A673 (cell line): ENCODE data around the gene NMNAT1. TPM values are rescaled to one million over a fixed set of nuclear protein-coding genes. Genes with fewer than 3 reads are reported as not detected.
"Not testable (repeated sequence)": the region's sequence is repeated elsewhere in the genome, so short reads cannot be mapped to it uniquely, and the experiment has no call there.

Source experiments
- BruUV-seq: library from RNA; stranded (reverse); fragments of 400-500 nt; replicated peaks from 2 replicates; lab custom pipeline; 2021; lab: Mats Ljungman, UMichigan
- CTCF ChIA-PET: fragments of 300-600 bp; sonication (Branson Sonifier 250); formaldehyde crosslinking; loops from one replicate; lab custom pipeline; 2022; ENCODE audit warnings: antibody characterized with exemption; lab: Charles Lee
- POLR2A ChIA-PET: fragments of 300-600 bp; sonication (Branson Sonifier 250); formaldehyde crosslinking; loops from one replicate; lab custom pipeline; 2022; ENCODE audit warnings: antibody characterized with exemption; ENCODE audit not compliant: low non-redundant PET; lab: Charles Lee
- DNase-seq: peaks from one replicate; pipeline ENCODE4 v3.0.0-alpha.2; 2015; ENCODE audit warnings: low spot score
- H3K27ac ChIP-seq: fragments of 200-600 bp; sonication (generic); 2 replicates; pipeline ENCODE4 v1.5.1; 2016; ENCODE audit warnings: mixed run types, low read depth, mild to moderate bottlenecking, mixed read lengths, antibody characterized with exemption, low read length; ENCODE audit not compliant: poor library complexity, severe bottlenecking
- H3K27me3 ChIP-seq: fragments of 200-600 bp; sonication (generic); replicated peaks from 2 replicates; pipeline ENCODE4 v1.6.1; 2017; ENCODE audit warnings: mixed run types, low read depth, mild to moderate bottlenecking, mixed read lengths, antibody characterized with exemption, low read length; ENCODE audit not compliant: insufficient read depth, poor library complexity
- H3K36me3 ChIP-seq: fragments of 200-600 bp; sonication (generic); 2 replicates; pipeline ENCODE4 v1.6.1; 2016; ENCODE audit warnings: mixed run types, mild to moderate bottlenecking, mixed read lengths, antibody characterized with exemption, low read length; ENCODE audit not compliant: insufficient read depth, poor library complexity, severe bottlenecking
- H3K4me1 ChIP-seq: fragments of 200-600 bp; sonication (generic); 2 replicates; pipeline ENCODE4 v1.6.1; 2017; ENCODE audit warnings: mixed run types, mild to moderate bottlenecking, mixed read lengths, antibody characterized with exemption, low read length; ENCODE audit not compliant: insufficient read depth, poor library complexity, severe bottlenecking
- H3K4me3 ChIP-seq: fragments of 200-600 bp; sonication (generic); 2 replicates; pipeline ENCODE4 v1.5.1; 2016; ENCODE audit warnings: low read depth, mixed run types, mild to moderate bottlenecking, mixed read lengths, low read length; ENCODE audit not compliant: poor library complexity, severe bottlenecking
- H3K9me3 ChIP-seq: fragments of 200-600 bp; sonication (generic); 2 replicates; pipeline ENCODE4 v1.6.1; 2016; ENCODE audit warnings: mixed run types, low read depth, mild to moderate bottlenecking, mixed read lengths, antibody characterized with exemption, low read length; ENCODE audit not compliant: poor library complexity, severe bottlenecking
- CTCF ChIP-seq: fragments of 300-800, 200-600 bp; sonication (generic); conservative IDR thresholded peaks from 2 replicates; pipeline ENCODE4 v1.5.1; 2017; ENCODE audit warnings: low read depth, mild to moderate bottlenecking, antibody characterized with exemption, low read length, moderate library complexity, mixed read lengths
- EZH2 ChIP-seq: fragments of 200-600 bp; sonication (generic); IDR thresholded peaks from 2 replicates; pipeline ENCODE4 v1.6.1; 2017; ENCODE audit warnings: borderline replicate concordance, low read depth, mild to moderate bottlenecking, mixed read lengths, antibody characterized with exemption, low read length; ENCODE audit not compliant: poor library complexity, severe bottlenecking
- intact Hi-C: fragments of 100-400 bp; cut with micrococcal nuclease; formaldehyde crosslinking; loops from one replicate; pipeline ENCODE4 v1.10.0; 2022; ENCODE audit not compliant: unreplicated experiment
- total RNA-seq: library from RNA; stranded (reverse); gene quantifications from 2 replicates; pipeline ENCODE4 v1.2.3, GENCODE V29; 2021

The NMNAT1 gene
- total RNA-seq, 1 experiment from 2014 or later = 4.5 TPM

- Histone ChIP-seq H3K27me3 (no peaks in the 10 kb centered on the region), H3K4me1 (peaks cover 7% of the 10 kb centered on the region), H3K9me3 (no peaks in the 10 kb centered on the region), H3K4me3 (no peak overlapping the region), H3K27ac (no peak overlapping the region), H3K36me3 (no peaks in the 10 kb centered on the region)
- no peak for TF ChIP-seq CTCF
- no peak for TF ChIP-seq EZH2
- no peak for DNase-seq
- no TSS peak for BruUV-seq
- intact Hi-C loops = no loop called here
- CTCF ChIA-PET = no interaction called here
- POLR2A ChIA-PET = no interaction called here
Observed at GRCh38 chr1:9912264-9912936, 30.9 kb upstream of the NMNAT1 start.

GRCh38 chr1:9914610-9914937 is 28.7 kb upstream of the NMNAT1 start:
- Histone ChIP-seq H3K9me3 (no peaks in the 10 kb centered on the region), H3K4me3 (no peak overlapping the region), H3K36me3 (no peaks in the 10 kb centered on the region), H3K4me1 (no peaks in the 10 kb centered on the region), H3K27me3 (no peaks in the 10 kb centered on the region), H3K27ac (no peak overlapping the region)
- POLR2A ChIA-PET = no interaction called here
- TF ChIP-seq CTCF (peak; percentile 50), EZH2 (no peak)
- BruUV-seq = no TSS peak
- CTCF ChIA-PET = interaction anchor here (0.7 to 1.5 kb wide), 4 partner anchors 24 to 473 kb away, joined by 3 to 9 read pairs (median 6); no protein-coding TSS in a partner anchor
- intact Hi-C loops = no loop called here
- DNase-seq = no peak

GRCh38 chr1:9916452-9916851 is 26.8 kb upstream of the NMNAT1 start:
- POLR2A ChIA-PET = no interaction called here
- DNase-seq = no peak
- no peak overlapping the region for H3K4me3 ChIP-seq
- H3K27me3 ChIP-seq = no peaks in the 10 kb centered on the region
- TF ChIP-seq CTCF = no peak
- no peak for TF ChIP-seq EZH2
- intact Hi-C loops = no loop called here
- H3K36me3 ChIP-seq = no peaks in the 10 kb centered on the region
- H3K9me3 ChIP-seq = no peaks in the 10 kb centered on the region
- no TSS peak for BruUV-seq
- H3K4me1 ChIP-seq = no peaks in the 10 kb centered on the region
- no peak overlapping the region for H3K27ac ChIP-seq
- CTCF ChIA-PET = no interaction called here

GRCh38 chr1:9917495-9917894 is 25.8 kb upstream of the NMNAT1 start:
- intact Hi-C loops, H3K27me3 ChIP-seq, H3K4me1 ChIP-seq, H3K27ac ChIP-seq, BruUV-seq, H3K9me3 ChIP-seq, CTCF ChIA-PET, H3K4me3 ChIP-seq, DNase-seq, POLR2A ChIA-PET, H3K36me3 ChIP-seq: not testable (repeated sequence)
